Measurements from ENCODE around the gene MBD3.

Gene MBD3

GRCh38 chr19:1593501-1593772, 772 bp upstream of the MBD3 start (continued):
- TF ChIP-seq TOX (CRISPR knock-in tag; IDR thresholded peaks at IDR 0.05; ENCODE audit: borderline replicate concordance) (no peak), BACH2 (CRISPR knock-in tag; IDR thresholded peaks at IDR 0.05; ENCODE audit: borderline replicate concordance) (no peak), ZNF565 (CRISPR knock-in tag; conservative IDR thresholded peaks at IDR 0.05; ENCODE audit: low read depth) (no peak), CSDC2 (CRISPR knock-in tag; IDR thresholded peaks at IDR 0.05) (no peak), GLIS3 (CRISPR knock-in tag; IDR thresholded peaks at IDR 0.05) (no peak), ZFP30 (CRISPR knock-in tag; IDR thresholded peaks at IDR 0.05) (no peak), ZFP3 (CRISPR knock-in tag; IDR thresholded peaks at IDR 0.05) (no peak)

- ATAC-seq, result peak; percentile 70
- no peak for TF ChIP-seq PATZ1 (CRISPR knock-in tag; IDR thresholded peaks at IDR 0.05; ENCODE audit: borderline replicate concordance)
- peak; percentile 84; the same call in 1 of the 2 replicates for TF ChIP-seq GLIS3 (CRISPR knock-in tag; IDR thresholded peaks at IDR 0.05)
- TF ChIP-seq CSRNP3 (CRISPR knock-in tag; IDR thresholded peaks at IDR 0.05), result peak; percentile 31; the same call in 1 of the 2 replicates
Observed at GRCh38 chr19:1592024-1592754, 476 bp downstream of the MBD3 start.

GRCh38 chr19:1591421-1592023, 1.1 kb downstream of the MBD3 start:
- TF ChIP-seq CREB5 (CRISPR knock-in tag; IDR thresholded peaks at IDR 0.05; ENCODE audit: low read depth) (0 out of 2 replicates have a peak, but pooled peaks have one; percentile 17), TOX (CRISPR knock-in tag; IDR thresholded peaks at IDR 0.05; ENCODE audit: borderline replicate concordance) (no peak)
- no peak; the same call in 2 of the 3 replicates for ATAC-seq

- peak; percentile 55 for ATAC-seq
- TF ChIP-seq ZFP3 (CRISPR knock-in tag; IDR thresholded peaks at IDR 0.05), result no peak
- TF ChIP-seq TCF4 (CRISPR knock-in tag; IDR thresholded peaks at IDR 0.05; ENCODE audit: borderline replicate concordance), result no peak
- no peak for TF ChIP-seq POU6F1 (CRISPR knock-in tag; IDR thresholded peaks at IDR 0.05; ENCODE audit: borderline replicate concordance, low read depth)
- no peak for TF ChIP-seq ZC3H10 (CRISPR knock-in tag; IDR thresholded peaks at IDR 0.05)
- TF ChIP-seq SNAI2 (CRISPR knock-in tag; IDR thresholded peaks at IDR 0.05), result no peak
- no peak for TF ChIP-seq CSRNP3 (CRISPR knock-in tag; IDR thresholded peaks at IDR 0.05)
- no peak for TF ChIP-seq GLIS3 (CRISPR knock-in tag; IDR thresholded peaks at IDR 0.05)
- TF ChIP-seq ARNTL (CRISPR knock-in tag; IDR thresholded peaks at IDR 0.05; ENCODE audit: borderline replicate concordance, low read depth), result no peak
- TF ChIP-seq ESRRG (CRISPR knock-in tag; IDR thresholded peaks at IDR 0.05), result no peak
- no peak for TF ChIP-seq PATZ1 (CRISPR knock-in tag; IDR thresholded peaks at IDR 0.05; ENCODE audit: borderline replicate concordance)
- no peak for TF ChIP-seq RARB (CRISPR knock-in tag; IDR thresholded peaks at IDR 0.05)
Observed at GRCh38 chr19:1590641-1591397, 1.8 kb downstream of the MBD3 start.
